ENCODE results near the gene PRR27. TPM values are rescaled to one million over a fixed set of nuclear protein-coding genes. Genes with fewer than 3 reads are reported as not detected.

PRR27 gene
- total RNA-seq, 3 donors from 2014 or later (not counting 1 experiment from before 2014, with no cell fraction given) = not detected

- WGBS (ENCODE audit: insufficient coverage) = 27% methylated on average over 4 of the region's 6 CpGs
- no peak overlapping the region for H3K27ac Mint-ChIP-seq
- no peak for ATAC-seq
- no peaks in the 10 kb centered on the region for H3K27me3 Mint-ChIP-seq (ENCODE audit: low read depth in 2 of 2)
- Histone ChIP-seq H3K36me3 (ENCODE audit: control insufficient read depth, insufficient read depth, low read length) (no peaks in the 10 kb centered on the region), H3K4me1 (ENCODE audit: control insufficient read depth, insufficient read depth, low read length) (no peaks in the 10 kb centered on the region), H3K4me3 (ENCODE audit: low read length) (no peak overlapping the region), H3K9me3 (ENCODE audit: control insufficient read depth, insufficient read depth, low read length) (no peaks in the 10 kb centered on the region), H3K27me3 (ENCODE audit: control insufficient read depth, insufficient read depth, low read length) (no peaks in the 10 kb centered on the region), H3K27ac (ENCODE audit: low read length) (no peak overlapping the region)
- intact Hi-C loops (cut with micrococcal nuclease) = no loop called here
- no peaks in the 10 kb centered on the region for H3K4me1 Mint-ChIP-seq
- no peak for TF ChIP-seq CTCF (IDR thresholded peaks at IDR 0.05)
- H3K9me3 Mint-ChIP-seq = peaks cover 0 to 4% of the 10 kb centered on the region in 2 donors
- H3K4me3 Mint-ChIP-seq = no peak overlapping the region
- peak in 1 of 2 donors; percentile 28 for DNase-seq
- no peaks in the 10 kb centered on the region for H3K36me3 Mint-ChIP-seq
Measured at GRCh38 chr4:70183168-70183939, 29.3 kb downstream of the PRR27 start.

GRCh38 chr4:70183940-70184246 is 29.9 kb downstream of the PRR27 start:
- Histone ChIP-seq H3K27ac (ENCODE audit: low read length) (no peak overlapping the region), H3K27me3 (ENCODE audit: control insufficient read depth, insufficient read depth, low read length) (no peaks in the 10 kb centered on the region), H3K4me1 (ENCODE audit: control insufficient read depth, insufficient read depth, low read length) (no peaks in the 10 kb centered on the region), H3K9me3 (ENCODE audit: control insufficient read depth, insufficient read depth, low read length) (no peaks in the 10 kb centered on the region), H3K4me3 (ENCODE audit: low read length) (no peak overlapping the region), H3K36me3 (ENCODE audit: control insufficient read depth, insufficient read depth, low read length) (no peaks in the 10 kb centered on the region)
- Mint-ChIP-seq H3K36me3 (no peaks in the 10 kb centered on the region), H3K27me3 (ENCODE audit: low read depth in 2 of 2) (no peaks in the 10 kb centered on the region), H3K9me3 (peaks cover 0 to 4% of the 10 kb centered on the region in 2 donors), H3K4me3 (no peak overlapping the region), H3K27ac (no peak overlapping the region), H3K4me1 (no peaks in the 10 kb centered on the region)
- 71% methylated on average over 1 of the region's 1 CpG for WGBS (ENCODE audit: insufficient coverage)
- no peak for TF ChIP-seq CTCF (IDR thresholded peaks at IDR 0.05)
- intact Hi-C loops (cut with micrococcal nuclease) = no loop called here
- no peak for ATAC-seq
- DNase-seq = no peak

GRCh38 chr4:70187216-70187615 is 33.2 kb downstream of the PRR27 start:
- Mint-ChIP-seq H3K36me3 (no peaks in the 10 kb centered on the region), H3K4me3 (no peak overlapping the region), H3K27ac (no peak overlapping the region), H3K4me1 (no peaks in the 10 kb centered on the region), H3K9me3 (no peaks in the 10 kb centered on the region), H3K27me3 (ENCODE audit: low read depth in 2 of 2) (no peaks in the 10 kb centered on the region)
- intact Hi-C loops (cut with micrococcal nuclease) = no loop called here
- ATAC-seq (no peak), DNase-seq (no peak)
- no peak for TF ChIP-seq CTCF (IDR thresholded peaks at IDR 0.05)
- Histone ChIP-seq H3K4me3 (ENCODE audit: low read length) (no peak overlapping the region), H3K36me3 (ENCODE audit: control insufficient read depth, insufficient read depth, low read length) (no peaks in the 10 kb centered on the region), H3K27me3 (ENCODE audit: control insufficient read depth, insufficient read depth, low read length) (no peaks in the 10 kb centered on the region), H3K27ac (ENCODE audit: low read length) (no peak overlapping the region), H3K9me3 (ENCODE audit: control insufficient read depth, insufficient read depth, low read length) (no peaks in the 10 kb centered on the region), H3K4me1 (ENCODE audit: control insufficient read depth, insufficient read depth, low read length) (no peaks in the 10 kb centered on the region)
- no CpG with 5 or more reads among the region's 1 CpG for WGBS (ENCODE audit: insufficient coverage)

GRCh38 chr4:70190579-70190978 is 36.5 kb downstream of the PRR27 start:
- Histone ChIP-seq H3K36me3 (ENCODE audit: control insufficient read depth, insufficient read depth, low read length) (no peaks in the 10 kb centered on the region), H3K4me3 (ENCODE audit: low read length) (no peak overlapping the region), H3K27me3 (ENCODE audit: control insufficient read depth, insufficient read depth, low read length) (no peaks in the 10 kb centered on the region), H3K9me3 (ENCODE audit: control insufficient read depth, insufficient read depth, low read length) (no peaks in the 10 kb centered on the region), H3K27ac (ENCODE audit: low read length) (no peak overlapping the region), H3K4me1 (ENCODE audit: control insufficient read depth, insufficient read depth, low read length) (no peaks in the 10 kb centered on the region)
- no peak overlapping the region for H3K4me3 Mint-ChIP-seq
- DNase-seq (no peak), ATAC-seq (no peak)
- TF ChIP-seq CTCF (IDR thresholded peaks at IDR 0.05) = no peak
- H3K9me3 Mint-ChIP-seq = no peaks in the 10 kb centered on the region
- no peaks in the 10 kb centered on the region for H3K27me3 Mint-ChIP-seq (ENCODE audit: low read depth in 2 of 2)
- no peak overlapping the region for H3K27ac Mint-ChIP-seq
- H3K4me1 Mint-ChIP-seq = no peaks in the 10 kb centered on the region
- no peaks in the 10 kb centered on the region for H3K36me3 Mint-ChIP-seq
- no CpG with 5 or more reads among the region's 1 CpG for WGBS (ENCODE audit: insufficient coverage)
- intact Hi-C loops (cut with micrococcal nuclease) = no loop called here

Measured in natural killer cell (primary cell).